ENCODE measurements around the gene GSG1L. TPM values are rescaled to one million over a fixed set of nuclear protein-coding genes. Genes with fewer than 3 reads are reported as not detected.

The GSG1L gene
- total RNA-seq, 2 experiments from 2014 or later, result not detected

GRCh38 chr16:27775254-27775653 lies 288.3 kb downstream of the GSG1L start:
- no peaks in the 10 kb centered on the region for H3K27me3 Mint-ChIP-seq
- ChIA-PET CTCF (no interaction called here), POLR2A (no interaction called here)
- no peak overlapping the region for H3K27ac Mint-ChIP-seq
- no peak overlapping the region for H3K4me3 Mint-ChIP-seq
- DNase-seq, result no peak
- no peaks in the 10 kb centered on the region for H3K4me1 Mint-ChIP-seq
- no peaks in the 10 kb centered on the region for H3K9me3 Mint-ChIP-seq
- no peaks in the 10 kb centered on the region for H3K36me3 Mint-ChIP-seq (ENCODE audit: low read depth)

- no peak for DNase-seq
- Mint-ChIP-seq H3K4me1 (no peaks in the 10 kb centered on the region), H3K9me3 (no peaks in the 10 kb centered on the region), H3K27me3 (no peaks in the 10 kb centered on the region), H3K27ac (no peak overlapping the region), H3K4me3 (no peak overlapping the region), H3K36me3 (ENCODE audit: low read depth) (no peaks in the 10 kb centered on the region)
- POLR2A ChIA-PET, result no interaction called here
- CTCF ChIA-PET, result no interaction called here
Measured at GRCh38 chr16:27774779-27775178, 288.7 kb downstream of the GSG1L start.

- no peaks in the 10 kb centered on the region for H3K27me3 Mint-ChIP-seq
- DNase-seq, result no peak
- ChIA-PET CTCF (no interaction called here), POLR2A (no interaction called here)
- H3K9me3 Mint-ChIP-seq, result no peaks in the 10 kb centered on the region
- no peak overlapping the region for H3K27ac Mint-ChIP-seq
- no peaks in the 10 kb centered on the region for H3K4me1 Mint-ChIP-seq
- no peaks in the 10 kb centered on the region for H3K36me3 Mint-ChIP-seq (ENCODE audit: low read depth)
- no peak overlapping the region for H3K4me3 Mint-ChIP-seq
Measured at GRCh38 chr16:27773344-27773743, 290.2 kb downstream of the GSG1L start.

- CTCF ChIA-PET, result interaction anchor here (0.6 to 0.8 kb wide), 2 partner anchors 64 to 68 kb away, joined by 3 to 4 read pairs; no protein-coding TSS in a partner anchor
- POLR2A ChIA-PET, result interaction anchor here (0.6 kb wide), 1 partner anchor 1809 kb away, joined by 3 read pairs; no protein-coding TSS in a partner anchor
- Mint-ChIP-seq H3K36me3 (ENCODE audit: low read depth) (no peaks in the 10 kb centered on the region), H3K4me1 (no peaks in the 10 kb centered on the region), H3K9me3 (no peaks in the 10 kb centered on the region), H3K4me3 (no peak overlapping the region), H3K27me3 (no peaks in the 10 kb centered on the region), H3K27ac (no peak overlapping the region)
- DNase-seq, result no peak
Measured at GRCh38 chr16:27772093-27772825, 291.3 kb downstream of the GSG1L start.

GRCh38 chr16:27771201-27771910 lies 292.2 kb downstream of the GSG1L start:
- H3K9me3 Mint-ChIP-seq, result no peaks in the 10 kb centered on the region
- no peaks in the 10 kb centered on the region for H3K27me3 Mint-ChIP-seq
- DNase-seq, result no peak
- no peak overlapping the region for H3K4me3 Mint-ChIP-seq
- H3K4me1 Mint-ChIP-seq, result no peaks in the 10 kb centered on the region
- ChIA-PET POLR2A (no interaction called here), CTCF (interaction anchor here (0.6 to 0.8 kb wide), 2 partner anchors 63 to 67 kb away, joined by 3 to 4 read pairs; no protein-coding TSS in a partner anchor)
- H3K36me3 Mint-ChIP-seq (ENCODE audit: low read depth), result no peaks in the 10 kb centered on the region
- no peak overlapping the region for H3K27ac Mint-ChIP-seq

GRCh38 chr16:27770271-27771196 lies 293.0 kb downstream of the GSG1L start:
- Mint-ChIP-seq H3K27ac (no peak overlapping the region), H3K36me3 (ENCODE audit: low read depth) (no peaks in the 10 kb centered on the region), H3K4me1 (no peaks in the 10 kb centered on the region), H3K9me3 (no peaks in the 10 kb centered on the region), H3K27me3 (no peaks in the 10 kb centered on the region), H3K4me3 (no peak overlapping the region)
- DNase-seq, result no peak
- CTCF ChIA-PET, result no interaction called here
- POLR2A ChIA-PET, result no interaction called here

GRCh38 chr16:27769561-27770255 lies 293.8 kb downstream of the GSG1L start:
- no peak for DNase-seq
- POLR2A ChIA-PET, result no interaction called here
- Mint-ChIP-seq H3K27ac (no peak overlapping the region), H3K9me3 (no peaks in the 10 kb centered on the region), H3K4me3 (no peak overlapping the region), H3K4me1 (no peaks in the 10 kb centered on the region), H3K27me3 (no peaks in the 10 kb centered on the region), H3K36me3 (ENCODE audit: low read depth) (no peaks in the 10 kb centered on the region)
- CTCF ChIA-PET, result no interaction called here

- Mint-ChIP-seq H3K9me3 (peaks cover 6% of the 10 kb centered on the region), H3K4me1 (no peaks in the 10 kb centered on the region), H3K27me3 (no peaks in the 10 kb centered on the region), H3K36me3 (ENCODE audit: low read depth) (peaks cover 1% of the 10 kb centered on the region), H3K4me3 (no peak overlapping the region), H3K27ac (no peak overlapping the region)
- CTCF ChIA-PET, result interaction anchor here (0.6 kb wide), 1 partner anchor 19 kb away, joined by 3 read pairs; no protein-coding TSS in a partner anchor
- POLR2A ChIA-PET, result no interaction called here
- DNase-seq, result no peak
Measured at GRCh38 chr16:27768651-27769272, 294.8 kb downstream of the GSG1L start.

GRCh38 chr16:27767971-27768591 lies 295.4 kb downstream of the GSG1L start:
- Mint-ChIP-seq H3K36me3 (ENCODE audit: low read depth) (peaks cover 3% of the 10 kb centered on the region), H3K4me3 (no peak overlapping the region), H3K27ac (no peak overlapping the region), H3K27me3 (no peaks in the 10 kb centered on the region), H3K9me3 (peaks cover 6% of the 10 kb centered on the region), H3K4me1 (no peaks in the 10 kb centered on the region)
- POLR2A ChIA-PET, result no interaction called here
- CTCF ChIA-PET, result no interaction called here
- no peak for DNase-seq

GRCh38 chr16:27767081-27767480 lies 296.4 kb downstream of the GSG1L start:
- Mint-ChIP-seq H3K9me3 (peaks cover 6% of the 10 kb centered on the region), H3K36me3 (ENCODE audit: low read depth) (peaks cover 3% of the 10 kb centered on the region), H3K4me1 (no peaks in the 10 kb centered on the region), H3K27ac (no peak overlapping the region), H3K27me3 (no peaks in the 10 kb centered on the region), H3K4me3 (no peak overlapping the region)
- ChIA-PET POLR2A (no interaction called here), CTCF (no interaction called here)
- DNase-seq, result no peak

GRCh38 chr16:27766236-27766925 lies 297.1 kb downstream of the GSG1L start:
- no peak overlapping the region for H3K27ac Mint-ChIP-seq
- peaks cover 3% of the 10 kb centered on the region for H3K36me3 Mint-ChIP-seq (ENCODE audit: low read depth)
- CTCF ChIA-PET, result no interaction called here
- H3K27me3 Mint-ChIP-seq, result no peaks in the 10 kb centered on the region
- no peak for DNase-seq
- POLR2A ChIA-PET, result no interaction called here
- peaks cover 6% of the 10 kb centered on the region for H3K9me3 Mint-ChIP-seq
- no peaks in the 10 kb centered on the region for H3K4me1 Mint-ChIP-seq
- H3K4me3 Mint-ChIP-seq, result no peak overlapping the region

Data from activated CD4-positive, alpha-beta T cell treated with anti-CD3 and anti-CD28 coated beads, Interleukin-2, amount 10 ng/mL, durations not matched to agents 7 days and 5 days (primary cell).